ENCODE data around the gene METTL3.

Gene METTL3

GRCh38 chr14:21455912-21456667, 55.0 kb downstream of the METTL3 start, which contains the start of gene CHD8:
Gene CHD8 (minus strand): TSS chr14:21456123. CDS start chr14:21431643, 24,480 bp downstream.
- H3K4me1 ChIP-seq (ENCODE audit: low read length), result no peaks in the 10 kb centered on the region
- no peaks in the 10 kb centered on the region for H3K36me3 ChIP-seq (replicated peaks; ENCODE audit: insufficient read depth, low read length)
- no peaks in the 10 kb centered on the region for H3K27me3 ChIP-seq (replicated peaks; ENCODE audit: insufficient read depth, low read length)
- no peaks in the 10 kb centered on the region for H3K9me2 ChIP-seq (replicated peaks; ENCODE audit: insufficient read depth, low read length)
- peak; percentile 50 for TF ChIP-seq CTCF (IDR thresholded peaks at IDR 0.05; ENCODE audit: low read length)
- no peak for TF ChIP-seq EZH2 (optimal IDR thresholded peaks at IDR 0.05; ENCODE audit: low read depth, low read length)
- peak within 1 kb of the TSS; percentile 70 for H3K4me2 ChIP-seq (ENCODE audit: low read depth, low read length)
- H3K27ac ChIP-seq (ENCODE audit: low read length), result peak within 1 kb of the TSS; percentile 75
- peak within 1 kb of the TSS; percentile 79 for H3K9ac ChIP-seq (ENCODE audit: low read length)
- H3K79me2 ChIP-seq (ENCODE audit: low read length), result peaks cover 46% of the 10 kb centered on the region
- H3K4me3 ChIP-seq (ENCODE audit: low read length), result peak within 1 kb of the TSS; percentile 84
- H4K20me1 ChIP-seq (ENCODE audit: insufficient read depth, low read length), result no peaks in the 10 kb centered on the region
- H3K9me3 ChIP-seq (replicated peaks; ENCODE audit: insufficient read depth, low read length), result no peaks in the 10 kb centered on the region
- peak; percentile 97 for DNase-seq
- peak within 1 kb of the TSS; percentile 92 for H2AFZ ChIP-seq (ENCODE audit: low read length)
- H3F3A ChIP-seq (ENCODE audit: insufficient read depth, low read length), result no peaks in the 10 kb centered on the region; the same call in 1 of the 2 replicates

DNA sequence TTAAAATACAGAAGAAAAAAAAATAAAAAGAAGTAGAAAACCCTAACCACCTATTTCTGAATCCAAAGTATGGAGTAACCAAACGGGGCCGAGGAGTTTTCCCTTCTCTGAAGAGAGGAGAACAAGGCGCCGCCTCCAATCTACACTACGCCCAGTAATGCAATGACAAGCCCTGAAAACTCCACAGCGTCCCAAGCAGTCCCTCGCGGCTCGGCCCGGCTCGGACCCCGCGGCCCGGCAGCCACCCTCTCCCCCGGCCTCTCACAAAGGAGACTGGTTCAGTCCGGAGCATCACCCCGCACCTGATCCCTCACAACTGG, 55.6 kb downstream of the METTL3 start:
- H3K27ac ChIP-seq (ENCODE audit: low read length), result peak overlapping the region; percentile 62
- H3K79me2 ChIP-seq (ENCODE audit: low read length), result peaks cover 50% of the 10 kb centered on the region
- DNase-seq, result no peak
- H3K27me3 ChIP-seq (replicated peaks; ENCODE audit: insufficient read depth, low read length), result no peaks in the 10 kb centered on the region
- H3K36me3 ChIP-seq (replicated peaks; ENCODE audit: insufficient read depth, low read length), result no peaks in the 10 kb centered on the region
- no peaks in the 10 kb centered on the region; the same call in 1 of the 2 replicates for H3F3A ChIP-seq (ENCODE audit: insufficient read depth, low read length)
- peak overlapping the region; percentile 73 for H3K9ac ChIP-seq (ENCODE audit: low read length)
- peak overlapping the region; percentile 84 for H3K4me3 ChIP-seq (ENCODE audit: low read length)
- H2AFZ ChIP-seq (ENCODE audit: low read length), result peak overlapping the region; percentile 56; the same call in 1 of the 2 replicates
- no peaks in the 10 kb centered on the region for H3K4me1 ChIP-seq (ENCODE audit: low read length)
- peak overlapping the region; percentile 70; the same call in 1 of the 2 replicates for H3K4me2 ChIP-seq (ENCODE audit: low read depth, low read length)
- no peaks in the 10 kb centered on the region for H3K9me2 ChIP-seq (replicated peaks; ENCODE audit: insufficient read depth, low read length)
- no peaks in the 10 kb centered on the region for H3K9me3 ChIP-seq (replicated peaks; ENCODE audit: insufficient read depth, low read length)
- no peak for TF ChIP-seq CTCF (IDR thresholded peaks at IDR 0.05; ENCODE audit: low read length)
- no peak for TF ChIP-seq EZH2phosphoT487 (IDR thresholded peaks at IDR 0.05; ENCODE audit: low read length)
- TF ChIP-seq EZH2 (optimal IDR thresholded peaks at IDR 0.05; ENCODE audit: low read depth, low read length), result no peak
- H4K20me1 ChIP-seq (ENCODE audit: insufficient read depth, low read length), result no peaks in the 10 kb centered on the region

GRCh38 chr14:21454843-21455544, 56.1 kb downstream of the METTL3 start:
- Histone ChIP-seq H3K4me2 (ENCODE audit: low read depth, low read length) (peak overlapping the region; percentile 70), H3K79me2 (ENCODE audit: low read length) (peaks cover 56% of the 10 kb centered on the region), H4K20me1 (ENCODE audit: insufficient read depth, low read length) (no peaks in the 10 kb centered on the region), H3K9me3 (replicated peaks; ENCODE audit: insufficient read depth, low read length) (no peaks in the 10 kb centered on the region), H3K27me3 (replicated peaks; ENCODE audit: insufficient read depth, low read length) (no peaks in the 10 kb centered on the region), H3K4me3 (ENCODE audit: low read length) (peak overlapping the region; percentile 84), H3K27ac (ENCODE audit: low read length) (peak overlapping the region; percentile 62; the same call in 1 of the 2 replicates), H3K9me2 (replicated peaks; ENCODE audit: insufficient read depth, low read length) (no peaks in the 10 kb centered on the region), H2AFZ (ENCODE audit: low read length) (no peak overlapping the region), H3K4me1 (ENCODE audit: low read length) (peaks cover 5% of the 10 kb centered on the region), H3K9ac (ENCODE audit: low read length) (peak overlapping the region; percentile 73), H3K36me3 (replicated peaks; ENCODE audit: insufficient read depth, low read length) (no peaks in the 10 kb centered on the region), H3F3A (ENCODE audit: insufficient read depth, low read length) (no peaks in the 10 kb centered on the region; the same call in 1 of the 2 replicates)
- no peak for DNase-seq
- TF ChIP-seq EZH2phosphoT487 (IDR thresholded peaks at IDR 0.05; ENCODE audit: low read length) (no peak), EZH2 (optimal IDR thresholded peaks at IDR 0.05; ENCODE audit: low read depth, low read length) (no peak), CTCF (IDR thresholded peaks at IDR 0.05; ENCODE audit: low read length) (no peak)
